Lower leg skin (tissue), 4 donors: Measurements from ENCODE around the gene TMSB10. TPM values are rescaled to one million over a fixed set of nuclear protein-coding genes. Genes with fewer than 3 reads are reported as not detected.
"Not testable (repeated sequence)": the region's sequence is repeated elsewhere in the genome, so short reads cannot be mapped to it uniquely, and the experiment has no call there.

Experiments used
- DNase-seq, 2 donors: peaks; one replicate each; pipeline ENCODE4 v3.0.0-alpha.2; 2019; ENCODE audit warnings: low spot score in 2 of 2
- H3K4me3 ChIP-seq: fragments of 200-600 bp; sonication (generic); 2 replicates; pipeline ENCODE4 v1.5.1; 2017; ENCODE audit warnings: mild to moderate bottlenecking, low read depth; ENCODE audit not compliant: poor library complexity, severe bottlenecking
- CTCF ChIP-seq, 3 donors: fragments of 450-650 bp; IDR thresholded peaks; one replicate each; pipeline ENCODE4 v1.5.1; 2016; ENCODE audit warnings: antibody characterized with exemption in 3 of 3, mild to moderate bottlenecking in 3 of 3, moderate library complexity in 2 of 3
- POLR2A ChIP-seq, 2 donors: fragments of 450-650 bp; IDR thresholded peaks; one replicate each; pipeline ENCODE4 v1.6.1; 2016 to 2017; ENCODE audit warnings: antibody characterized with exemption in 2 of 2, mild to moderate bottlenecking in 1 of 2, moderate library complexity in 1 of 2
- WGBS, 2 donors: methylation state at CpG; one replicate each; pipeline ENCODE4 v1.1.5; 2018; 5-methylcytosine and 5-hydroxymethylcytosine counted together
- intact Hi-C: fragments of 100-400 bp; cut with DNase I; formaldehyde crosslinking; loops from one replicate; pipeline ENCODE4 v1.15.0; 2023; ENCODE audit warnings: low total_unique reads
- total RNA-seq, 4 donors: library from RNA; depleted of rRNA; stranded (reverse); fragments of >200 nt; gene quantifications; one replicate each; pipeline ENCODE4 v1.1.0, GENCODE V29; 2016

The TMSB10 gene
- total RNA-seq, 4 donors from 2014 or later, result 774 to 1,415 (median 1,103) TPM

GRCh38 chr2:84870306-84870705 is 35.1 kb upstream of the TMSB10 start:
- intact Hi-C loops, result no loop called here
- 92 to 97% methylated on average over 10 to 11 of the region's 11 CpGs for WGBS, 2 donors
- TF ChIP-seq POLR2A (IDR thresholded peaks at IDR 0.05), result no peak
- no peak for TF ChIP-seq CTCF (IDR thresholded peaks at IDR 0.05)
- peak in 1 of 2 donors; percentile 70 for DNase-seq
- H3K4me3 ChIP-seq, result no peak overlapping the region

DNA sequence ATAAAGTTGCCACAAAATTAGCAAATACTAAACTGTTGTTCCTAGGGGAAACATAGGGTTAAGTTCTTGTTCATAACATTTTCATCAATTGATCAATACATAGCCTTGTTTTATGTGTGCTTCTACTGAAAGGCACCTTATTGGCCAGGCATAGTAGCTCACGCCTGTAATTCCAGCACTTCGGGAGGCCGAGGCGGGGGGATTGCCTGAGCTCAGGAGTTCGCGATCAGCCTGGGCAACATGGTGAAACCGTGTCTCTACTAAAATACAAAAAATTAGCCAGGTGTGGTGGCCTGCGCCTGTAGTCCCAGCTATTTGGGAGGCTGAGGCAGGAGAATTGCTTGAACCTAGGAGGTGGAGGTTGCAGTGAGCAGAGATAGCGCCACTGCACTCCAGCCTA is 32.8 kb upstream of the TMSB10 start:
- intact Hi-C loops, result not testable (repeated sequence)
- whole genome bisulfite sequencing, 2 donors, result 93 to 96% methylated on average over 9 of the region's 9 CpGs
- DNase-seq, result peak in 1 of 2 donors; percentile 68

DNA sequence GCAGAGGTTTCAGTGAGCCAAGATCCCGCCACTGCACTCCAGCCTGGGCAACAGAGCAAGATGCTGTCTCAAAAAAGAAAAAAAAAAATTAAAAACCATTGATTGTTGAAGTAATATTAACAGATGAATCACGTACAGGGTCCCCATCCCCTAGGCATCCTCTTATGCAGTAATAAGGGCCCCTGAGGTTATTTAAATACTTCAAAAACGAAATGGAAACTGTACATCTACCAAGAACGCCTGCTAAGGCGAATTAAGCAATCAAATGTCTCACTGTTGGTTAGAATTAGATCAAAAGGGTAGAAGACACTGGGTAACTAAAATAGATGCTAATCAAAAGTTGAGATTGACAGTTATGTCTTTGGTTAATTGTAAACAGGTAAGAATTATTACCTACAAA is 32.1 kb upstream of the TMSB10 start:
- DNase-seq, result no peak
- intact Hi-C loops, result no loop called here
- 86 to 87% methylated on average over 5 of the region's 5 CpGs for WGBS, 2 donors
- H3K4me3 ChIP-seq, result no peak overlapping the region
- TF ChIP-seq POLR2A (IDR thresholded peaks at IDR 0.05) (no peak), CTCF (IDR thresholded peaks at IDR 0.05) (no peak)

More for the DNA sequence above, 32.8 kb upstream of the TMSB10 start:
- not testable (repeated sequence) for H3K4me3 ChIP-seq

- intact Hi-C loops, result no loop called here
- WGBS, 2 donors, result 71 to 84% methylated on average over 7 of the region's 7 CpGs
- TF ChIP-seq POLR2A (IDR thresholded peaks at IDR 0.05), result no peak
- no peak overlapping the region for H3K4me3 ChIP-seq
- peak in 1 of 2 donors; percentile 79 for DNase-seq
These were observed 30.9 kb upstream of the TMSB10 start for GRCh38 chr2:84874381-84875212.

- H3K4me3 ChIP-seq, result no peak overlapping the region
- intact Hi-C loops, result no loop called here
- DNase-seq, result peak in 1 of 2 donors; percentile 72
- TF ChIP-seq CTCF (IDR thresholded peaks at IDR 0.05) (no peak), POLR2A (IDR thresholded peaks at IDR 0.05) (no peak)
- WGBS, 2 donors, result 68 to 75% methylated on average over 4 of the region's 4 CpGs
These were observed 30.3 kb upstream of the TMSB10 start for GRCh38 chr2:84875213-84875560.

DNA sequence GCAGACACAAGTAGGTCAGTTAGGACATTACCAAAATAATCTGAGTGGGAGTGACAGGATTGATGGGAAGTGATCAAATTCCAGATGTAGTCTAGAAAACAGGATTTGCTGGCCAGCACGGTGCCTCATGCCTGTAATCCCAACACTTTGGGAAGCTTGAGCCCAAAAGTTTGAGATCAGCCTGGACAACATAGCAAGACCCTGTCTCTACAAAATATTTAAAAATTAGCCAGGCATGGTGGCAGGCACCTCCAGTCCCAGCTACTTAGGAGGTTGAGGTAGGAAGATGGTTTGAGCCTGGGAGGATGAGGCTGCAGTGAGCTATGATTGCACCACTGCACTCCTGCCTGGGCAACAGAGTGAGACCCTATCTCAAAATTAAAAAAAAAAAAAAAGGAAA is 29.8 kb upstream of the TMSB10 start:
- 77 to 87% methylated on average over 1 of the region's 1 CpG for WGBS, 2 donors
- intact Hi-C loops, H3K4me3 ChIP-seq: not testable (repeated sequence)
- peak in 1 of 2 donors; percentile 48 for DNase-seq

- H3K4me3 ChIP-seq, result no peak overlapping the region
- TF ChIP-seq CTCF (IDR thresholded peaks at IDR 0.05), result no peak
- no peak for TF ChIP-seq POLR2A (IDR thresholded peaks at IDR 0.05)
- DNase-seq, result no peak
- WGBS, 2 donors, result 77 to 92% methylated on average over 3 of the region's 3 CpGs
- intact Hi-C loops, result no loop called here
These were observed 29.1 kb upstream of the TMSB10 start for GRCh38 chr2:84876369-84876768.
